Measurements from ENCODE around the gene FMNL2. TPM values are rescaled to one million over a fixed set of nuclear protein-coding genes. Genes with fewer than 3 reads are reported as not detected.

FMNL2 gene
- total and polyA plus RNA-seq, 2 of the 4 experiments (the other 2 are of a cell fraction) = 10.9 to 11.4 TPM

DNA sequence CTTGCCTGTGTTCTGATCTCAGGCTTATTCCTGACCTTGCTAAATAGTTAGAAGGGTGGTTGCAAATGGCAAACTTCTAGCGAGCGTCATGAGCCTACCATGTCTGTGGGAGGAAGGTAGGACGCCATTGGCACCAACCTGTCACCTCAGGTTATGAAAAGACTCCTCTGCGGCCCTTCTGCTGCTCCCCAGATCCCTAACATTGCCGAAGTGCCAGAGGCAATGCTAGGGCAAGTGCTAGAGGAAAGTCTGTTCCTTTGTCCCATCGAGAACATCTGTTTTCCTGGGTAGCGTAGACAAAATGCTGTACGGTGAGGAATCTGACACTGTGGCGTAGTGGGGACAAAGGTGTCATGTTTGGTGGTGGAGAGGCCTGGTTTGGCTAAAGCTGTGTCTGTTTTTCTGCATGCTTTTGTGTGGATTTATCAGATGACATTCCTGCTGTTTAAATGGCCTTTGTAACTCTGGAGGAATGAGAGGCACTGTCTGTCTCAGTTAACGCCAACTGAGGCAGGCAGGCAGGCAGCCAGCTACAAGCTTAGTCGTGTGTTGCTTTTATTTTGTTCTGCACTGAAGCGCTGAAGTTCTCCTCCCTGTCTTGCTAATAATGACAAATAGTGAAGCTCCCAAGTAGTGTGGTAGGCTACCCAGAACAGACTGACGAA, 288.2 kb downstream of the FMNL2 start:
- Histone ChIP-seq H4K5ac (ENCODE audit: low read depth, low read length) (no peak overlapping the region), H3K14ac (replicated peaks; ENCODE audit: low read depth, low read length) (no peak overlapping the region), H3K36me3 (ENCODE audit: control insufficient read depth, insufficient read depth, low read length) (peaks cover 11% of the 10 kb centered on the region), H3K4me1 (ENCODE audit: control insufficient read depth, insufficient read depth, low read length) (no peaks in the 10 kb centered on the region), H2BK5ac (ENCODE audit: low read depth, low read length, poor library complexity, severe bottlenecking) (no peak overlapping the region), H3K56ac (ENCODE audit: extremely low read depth, insufficient read depth, low read length) (no peak overlapping the region), H3K18ac (ENCODE audit: low read depth, low read length) (no peak overlapping the region), H3K9me3 (ENCODE audit: control insufficient read depth, insufficient read depth, low read length) (no peaks in the 10 kb centered on the region), H3K4ac (ENCODE audit: low read depth, low read length) (peak overlapping the region; percentile 4; the same call in 1 of the 2 replicates), H2AFZ (replicated peaks; ENCODE audit: low read length, poor library complexity) (no peak overlapping the region), H3K27ac (ENCODE audit: insufficient read depth, low read length) (no peak overlapping the region), H2BK20ac (ENCODE audit: low read depth, low read length) (no peak overlapping the region), H2AK9ac (replicated peaks; ENCODE audit: low read depth, low read length, poor library complexity) (no peak overlapping the region), H3K4me2 (ENCODE audit: low read depth, low read length) (no peak overlapping the region), H4K8ac (ENCODE audit: low read depth in 2 of 2, low read length in 2 of 2) (no peak overlapping the region), H3K9me1 (ENCODE audit: insufficient read depth, low read length) (no peaks in the 10 kb centered on the region), H4K91ac (ENCODE audit: insufficient read depth, low read depth, low read length) (no peak overlapping the region), H2BK120ac (ENCODE audit: low read depth, low read length) (no peak overlapping the region), H2AK5ac (ENCODE audit: low read depth, low read length) (no peak overlapping the region), H3K4me3 (ENCODE audit: insufficient read depth, low read depth, low read length) (no peak overlapping the region), H3K9ac (ENCODE audit: low read depth, low read length) (no peak overlapping the region), H2BK15ac (ENCODE audit: low read depth, low read length) (no peak overlapping the region), H3K27me3 (ENCODE audit: control insufficient read depth, insufficient read depth, low read length) (no peaks in the 10 kb centered on the region), H3K79me1 (ENCODE audit: low read depth in 1 of 2, low read length in 2 of 2) (no peaks in the 10 kb centered on the region), H3K23ac (ENCODE audit: low read depth, low read length) (no peak overlapping the region), H4K20me1 (ENCODE audit: insufficient read depth, low read length) (no peaks in the 10 kb centered on the region)
- POLR2A ChIA-PET (ENCODE audit: unreplicated experiment) = no interaction called here
- in situ Hi-C loops (cut with MboI; ENCODE audit: low sequenced_read_pairs) = loop anchor here (10.0 kb wide), 1 partner anchor 288 kb away; the partner anchor contains the start of gene FMNL2
- no TSS peak for BruUV-seq (replicated peaks)
- dilution Hi-C loops (cut with HindIII; ENCODE audit: low sequenced_read_pairs, unreplicated experiment) = no loop called here
- DNase-seq (no peak), ATAC-seq (ENCODE audit: low read depth) (no peak)
- 83% methylated on average over 2 of the region's 13 CpGs; no CpG with 5 or more reads in 1 of the 2 experiments for WGBS, 2 experiments (ENCODE audit: extremely low coverage in 2 of 2, insufficient read length in 1 of 2)
- CTCF ChIA-PET = no interaction called here
- intact Hi-C loops (cut with micrococcal nuclease) = loop anchor here (10.0 kb wide), 1 partner anchor 68 kb away; no protein-coding TSS in a partner anchor
- TF ChIP-seq, protein P1, sequence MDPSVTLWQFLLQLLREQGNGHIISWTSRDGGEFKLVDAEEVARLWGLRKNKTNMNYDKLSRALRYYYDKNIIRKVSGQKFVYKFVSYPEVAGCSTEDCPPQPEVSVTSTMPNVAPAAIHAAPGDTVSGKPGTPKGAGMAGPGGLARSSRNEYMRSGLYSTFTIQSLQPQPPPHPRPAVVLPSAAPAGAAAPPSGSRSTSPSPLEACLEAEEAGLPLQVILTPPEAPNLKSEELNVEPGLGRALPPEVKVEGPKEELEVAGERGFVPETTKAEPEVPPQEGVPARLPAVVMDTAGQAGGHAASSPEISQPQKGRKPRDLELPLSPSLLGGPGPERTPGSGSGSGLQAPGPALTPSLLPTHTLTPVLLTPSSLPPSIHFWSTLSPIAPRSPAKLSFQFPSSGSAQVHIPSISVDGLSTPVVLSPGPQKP (IDR thresholded peaks at IDR 0.05; ENCODE audit: borderline replicate concordance, low read depth, low read length) = no peak
- TF ChIP-seq, protein P2, sequence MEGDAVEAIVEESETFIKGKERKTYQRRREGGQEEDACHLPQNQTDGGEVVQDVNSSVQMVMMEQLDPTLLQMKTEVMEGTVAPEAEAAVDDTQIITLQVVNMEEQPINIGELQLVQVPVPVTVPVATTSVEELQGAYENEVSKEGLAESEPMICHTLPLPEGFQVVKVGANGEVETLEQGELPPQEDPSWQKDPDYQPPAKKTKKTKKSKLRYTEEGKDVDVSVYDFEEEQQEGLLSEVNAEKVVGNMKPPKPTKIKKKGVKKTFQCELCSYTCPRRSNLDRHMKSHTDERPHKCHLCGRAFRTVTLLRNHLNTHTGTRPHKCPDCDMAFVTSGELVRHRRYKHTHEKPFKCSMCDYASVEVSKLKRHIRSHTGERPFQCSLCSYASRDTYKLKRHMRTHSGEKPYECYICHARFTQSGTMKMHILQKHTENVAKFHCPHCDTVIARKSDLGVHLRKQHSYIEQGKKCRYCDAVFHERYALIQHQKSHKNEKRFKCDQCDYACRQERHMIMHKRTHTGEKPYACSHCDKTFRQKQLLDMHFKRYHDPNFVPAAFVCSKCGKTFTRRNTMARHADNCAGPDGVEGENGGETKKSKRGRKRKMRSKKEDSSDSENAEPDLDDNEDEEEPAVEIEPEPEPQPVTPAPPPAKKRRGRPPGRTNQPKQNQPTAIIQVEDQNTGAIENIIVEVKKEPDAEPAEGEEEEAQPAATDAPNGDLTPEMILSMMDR (conservative IDR thresholded peaks at IDR 0.05; ENCODE audit: low read depth, low read length) = no peak
- TF ChIP-seq BHLHE40 (IDR thresholded peaks at IDR 0.05; ENCODE audit: low read depth, low read length) (no peak), SMC3 (IDR thresholded peaks at IDR 0.05; ENCODE audit: low read depth, low read length) (no peak), RAD21 (IDR thresholded peaks at IDR 0.05; ENCODE audit: low read length) (no peak), CHD1 (IDR thresholded peaks at IDR 0.05; ENCODE audit: low read depth, low read length) (no peak), MAFK (IDR thresholded peaks at IDR 0.05; ENCODE audit: low read depth, low read length) (no peak), MAZ (IDR thresholded peaks at IDR 0.05; ENCODE audit: borderline replicate concordance, low read depth, low read length) (no peak), MXI1 (IDR thresholded peaks at IDR 0.05; ENCODE audit: borderline replicate concordance, low read depth, low read length) (no peak)
- TF ChIP-seq, protein P3, sequence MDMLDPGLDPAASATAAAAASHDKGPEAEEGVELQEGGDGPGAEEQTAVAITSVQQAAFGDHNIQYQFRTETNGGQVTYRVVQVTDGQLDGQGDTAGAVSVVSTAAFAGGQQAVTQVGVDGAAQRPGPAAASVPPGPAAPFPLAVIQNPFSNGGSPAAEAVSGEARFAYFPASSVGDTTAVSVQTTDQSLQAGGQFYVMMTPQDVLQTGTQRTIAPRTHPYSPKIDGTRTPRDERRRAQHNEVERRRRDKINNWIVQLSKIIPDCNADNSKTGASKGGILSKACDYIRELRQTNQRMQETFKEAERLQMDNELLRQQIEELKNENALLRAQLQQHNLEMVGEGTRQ (IDR thresholded peaks at IDR 0.05; ENCODE audit: low read depth, low read length) = no peak

All from IMR-90 (cell line).